Heart left ventricle (tissue), 13 donors: ENCODE results near the gene DHCR24.

Experiments used
- POLR2A ChIP-seq, 2 donors: fragments of 450-650 bp; IDR thresholded peaks; one replicate each; pipeline ENCODE4 v1.6.1; 2017; ENCODE audit warnings: antibody characterized with exemption in 2 of 2, mild to moderate bottlenecking in 2 of 2, moderate library complexity in 2 of 2
- TF ChIP-seq, protein P1 (sequence below), 12 donors: fragments of 200-600 bp; sonication (generic) in 4 of 12; IDR thresholded peaks; one replicate each; pipeline versions ENCODE4 v1.5.0 to v1.8.0; 2018 to 2022; ENCODE audit warnings: antibody characterized with exemption in 12 of 12, mild to moderate bottlenecking in 5 of 12
- donor health status: ischemic (EF 13 %, LVEDD 7.1; RV severe dilation, severe dysfunction).
- donor health status: DM: no; HTN: yes; CAD: no.
- donor health status: DM: no; HTN: no; CAD: no.
- donor health status: ischemic (EF 25% LVEDD 6.9; RV normal size, moderate dysfunction).
- donor health status: ischemic (EF 25% LVEDD 5.7; RV mildly dilated, moderate dysfunction).
- donor health status: ischemic (EF 35%, LVEDD 5.7; RV mildly dilated, moderate dysfunction).
- donor health status: nonischemic (EF 11% LVEDD 7.7; RV severe dilation, severe dysfunction).
- donor health status: DM: yes; HTN: yes; CAD: no.
- donor health status: PGD.
- donor health status: ischemic (EF 29% LVEDD 5.4; RV normal size, mild dysfunction).
- donor health status: nonischemic (EF 23%, LVEDD 6.1; RV moderate dilation, normal function).

DNA sequence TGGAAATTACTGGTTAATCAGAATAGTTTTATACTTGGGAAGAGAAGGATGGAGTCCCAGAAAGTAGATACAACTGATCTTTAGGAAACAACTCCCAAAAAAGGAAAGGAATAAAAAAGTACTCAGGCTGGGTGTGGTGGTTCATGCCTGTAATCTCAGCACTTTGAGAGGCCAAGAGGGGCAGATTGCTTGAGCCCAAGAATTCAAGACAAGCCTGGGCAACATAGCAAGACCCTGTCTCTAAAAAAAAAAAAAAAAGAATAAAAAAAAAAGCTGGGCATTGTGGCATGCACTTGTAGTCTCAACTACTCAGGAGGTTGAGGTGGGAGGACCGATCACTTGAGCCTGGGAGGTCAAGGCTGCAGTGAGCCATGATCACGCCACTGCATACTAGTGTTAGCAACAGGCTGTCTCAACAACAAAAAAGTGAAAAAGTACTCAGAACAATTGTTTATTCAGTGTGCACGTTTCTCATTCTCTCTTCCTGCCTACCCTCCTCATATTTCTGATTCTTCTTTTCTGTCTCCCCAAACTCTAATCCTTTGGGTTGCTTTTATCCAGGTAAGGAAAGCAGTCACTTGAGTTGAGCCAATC is 2.2 kb upstream of the DHCR24 start:
- TF ChIP-seq, protein P1, sequence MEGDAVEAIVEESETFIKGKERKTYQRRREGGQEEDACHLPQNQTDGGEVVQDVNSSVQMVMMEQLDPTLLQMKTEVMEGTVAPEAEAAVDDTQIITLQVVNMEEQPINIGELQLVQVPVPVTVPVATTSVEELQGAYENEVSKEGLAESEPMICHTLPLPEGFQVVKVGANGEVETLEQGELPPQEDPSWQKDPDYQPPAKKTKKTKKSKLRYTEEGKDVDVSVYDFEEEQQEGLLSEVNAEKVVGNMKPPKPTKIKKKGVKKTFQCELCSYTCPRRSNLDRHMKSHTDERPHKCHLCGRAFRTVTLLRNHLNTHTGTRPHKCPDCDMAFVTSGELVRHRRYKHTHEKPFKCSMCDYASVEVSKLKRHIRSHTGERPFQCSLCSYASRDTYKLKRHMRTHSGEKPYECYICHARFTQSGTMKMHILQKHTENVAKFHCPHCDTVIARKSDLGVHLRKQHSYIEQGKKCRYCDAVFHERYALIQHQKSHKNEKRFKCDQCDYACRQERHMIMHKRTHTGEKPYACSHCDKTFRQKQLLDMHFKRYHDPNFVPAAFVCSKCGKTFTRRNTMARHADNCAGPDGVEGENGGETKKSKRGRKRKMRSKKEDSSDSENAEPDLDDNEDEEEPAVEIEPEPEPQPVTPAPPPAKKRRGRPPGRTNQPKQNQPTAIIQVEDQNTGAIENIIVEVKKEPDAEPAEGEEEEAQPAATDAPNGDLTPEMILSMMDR (IDR thresholded peaks at IDR 0.05) = no peak
- TF ChIP-seq POLR2A (IDR thresholded peaks at IDR 0.05) = no peak
